HFF-Myc (cell line): ENCODE results near the gene CFAP97D1.

Source experiments
- DNase-seq: peaks from one replicate; pipeline ENCODE4 v3.0.0-alpha.2; 2011; ENCODE audit warnings: low read depth; ENCODE audit errors: extremely low read depth
- H3K4me3 ChIP-seq: replicated peaks from 2 replicates; pipeline ENCODE4 v1.5.1; 2011; ENCODE audit warnings: low read depth, mild to moderate bottlenecking, control low read depth, low read length
- TF ChIP-seq, protein P1 (sequence below): IDR thresholded peaks from 2 replicates; pipeline ENCODE4 v1.5.1; 2012; ENCODE audit warnings: mild to moderate bottlenecking, low read depth, low read length, control low read depth; ENCODE audit errors: missing control alignments

Gene CFAP97D1

DNA sequence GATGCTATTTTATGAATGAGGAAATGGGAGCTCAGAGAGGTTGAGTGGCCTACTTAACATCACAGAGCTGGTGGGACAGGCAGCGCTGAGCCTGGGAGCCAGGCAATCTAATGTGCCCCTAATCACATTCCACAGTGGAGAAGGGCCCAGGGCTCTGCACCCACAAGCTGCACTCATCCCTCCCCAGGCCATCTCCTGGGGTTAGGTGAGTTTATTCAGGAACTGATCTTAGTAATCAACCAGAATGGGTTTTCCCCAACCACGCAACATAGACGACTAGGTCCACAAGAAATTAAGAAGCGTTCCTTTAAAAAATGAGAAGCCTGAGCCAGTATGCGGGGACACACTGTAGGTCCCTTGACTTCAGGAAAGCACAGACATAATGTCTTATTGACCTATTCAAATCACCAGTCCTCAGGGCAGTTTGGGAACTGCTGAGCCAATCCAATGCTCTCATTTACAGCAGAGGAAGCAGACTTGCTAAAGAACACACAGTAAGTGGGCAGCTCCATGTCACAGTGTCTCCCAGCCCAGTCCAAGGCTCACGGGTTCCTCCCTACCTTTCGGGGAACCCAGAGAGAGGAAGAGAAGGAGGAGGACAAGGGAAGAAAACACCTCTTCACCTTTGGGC is 50.4 kb downstream of the CFAP97D1 start:
- no peak for DNase-seq
- TF ChIP-seq, protein P1, sequence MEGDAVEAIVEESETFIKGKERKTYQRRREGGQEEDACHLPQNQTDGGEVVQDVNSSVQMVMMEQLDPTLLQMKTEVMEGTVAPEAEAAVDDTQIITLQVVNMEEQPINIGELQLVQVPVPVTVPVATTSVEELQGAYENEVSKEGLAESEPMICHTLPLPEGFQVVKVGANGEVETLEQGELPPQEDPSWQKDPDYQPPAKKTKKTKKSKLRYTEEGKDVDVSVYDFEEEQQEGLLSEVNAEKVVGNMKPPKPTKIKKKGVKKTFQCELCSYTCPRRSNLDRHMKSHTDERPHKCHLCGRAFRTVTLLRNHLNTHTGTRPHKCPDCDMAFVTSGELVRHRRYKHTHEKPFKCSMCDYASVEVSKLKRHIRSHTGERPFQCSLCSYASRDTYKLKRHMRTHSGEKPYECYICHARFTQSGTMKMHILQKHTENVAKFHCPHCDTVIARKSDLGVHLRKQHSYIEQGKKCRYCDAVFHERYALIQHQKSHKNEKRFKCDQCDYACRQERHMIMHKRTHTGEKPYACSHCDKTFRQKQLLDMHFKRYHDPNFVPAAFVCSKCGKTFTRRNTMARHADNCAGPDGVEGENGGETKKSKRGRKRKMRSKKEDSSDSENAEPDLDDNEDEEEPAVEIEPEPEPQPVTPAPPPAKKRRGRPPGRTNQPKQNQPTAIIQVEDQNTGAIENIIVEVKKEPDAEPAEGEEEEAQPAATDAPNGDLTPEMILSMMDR, result no peak
- H3K4me3 ChIP-seq, result no peak overlapping the region

DNA sequence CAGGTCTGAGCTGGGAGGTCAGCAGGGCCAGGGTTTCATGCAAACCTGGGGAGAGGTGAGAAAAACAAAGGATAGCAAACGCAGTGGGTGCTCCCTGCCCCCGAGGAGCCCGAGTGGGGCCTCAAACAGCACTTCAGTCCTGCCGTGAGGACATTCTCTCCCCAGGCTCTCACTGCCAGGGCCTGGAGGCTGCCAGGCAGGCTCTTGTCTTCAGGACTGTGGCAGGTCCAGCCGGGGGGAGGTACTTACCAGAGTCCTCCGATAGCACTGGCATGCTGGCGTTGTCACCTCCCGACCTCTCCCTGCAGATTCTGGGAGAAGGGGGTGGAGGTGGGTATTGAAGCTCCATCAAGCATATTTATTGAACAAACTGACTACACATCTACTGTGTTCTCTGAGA is 51.4 kb downstream of the CFAP97D1 start:
- H3K4me3 ChIP-seq, result peak overlapping the region; percentile 62
- DNase-seq, result no peak
- TF ChIP-seq, protein P1, result no peak

DNA sequence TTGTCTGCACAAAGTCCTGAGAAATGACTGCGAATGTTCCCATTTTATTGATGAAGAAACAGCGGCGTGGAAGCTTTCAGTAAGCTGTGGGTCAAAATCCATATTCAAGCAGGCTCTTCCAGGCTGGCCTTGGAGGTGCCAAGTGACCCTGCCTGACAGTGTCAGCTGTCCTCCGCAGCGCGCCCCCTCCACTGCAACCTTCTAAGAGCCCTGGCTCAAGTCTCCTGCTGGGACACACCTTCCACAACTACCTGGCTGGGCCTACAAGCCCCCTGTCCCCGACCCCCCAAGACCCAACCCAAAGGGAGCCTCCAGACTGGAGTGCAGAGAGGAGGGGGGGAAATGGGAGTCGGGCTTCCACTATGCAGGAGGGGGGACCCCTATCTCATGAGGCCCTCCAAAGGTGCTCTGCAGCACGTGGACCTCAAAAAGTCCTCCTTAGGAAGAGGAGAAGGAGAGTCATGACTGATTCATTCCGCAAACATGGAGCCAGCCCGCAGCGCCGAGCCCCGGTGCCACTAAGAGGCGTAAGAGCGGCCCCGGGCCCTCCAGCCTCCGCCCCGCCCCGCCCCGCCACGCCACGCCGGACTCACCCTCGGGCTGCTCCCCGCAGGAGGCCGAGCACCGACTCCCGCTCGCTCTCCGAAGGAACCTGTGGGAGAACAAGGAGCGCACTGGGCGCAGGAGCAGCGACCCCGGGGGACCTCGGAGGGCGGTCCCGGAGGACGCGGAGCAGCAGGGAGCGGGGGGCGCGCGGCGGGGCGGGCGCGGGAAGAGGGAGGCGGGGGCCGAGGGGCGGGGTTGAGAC is 52.1 kb downstream of the CFAP97D1 start:
- TF ChIP-seq, protein P1, result no peak
- H3K4me3 ChIP-seq, result peak overlapping the region; percentile 62
- no peak for DNase-seq

DNA sequence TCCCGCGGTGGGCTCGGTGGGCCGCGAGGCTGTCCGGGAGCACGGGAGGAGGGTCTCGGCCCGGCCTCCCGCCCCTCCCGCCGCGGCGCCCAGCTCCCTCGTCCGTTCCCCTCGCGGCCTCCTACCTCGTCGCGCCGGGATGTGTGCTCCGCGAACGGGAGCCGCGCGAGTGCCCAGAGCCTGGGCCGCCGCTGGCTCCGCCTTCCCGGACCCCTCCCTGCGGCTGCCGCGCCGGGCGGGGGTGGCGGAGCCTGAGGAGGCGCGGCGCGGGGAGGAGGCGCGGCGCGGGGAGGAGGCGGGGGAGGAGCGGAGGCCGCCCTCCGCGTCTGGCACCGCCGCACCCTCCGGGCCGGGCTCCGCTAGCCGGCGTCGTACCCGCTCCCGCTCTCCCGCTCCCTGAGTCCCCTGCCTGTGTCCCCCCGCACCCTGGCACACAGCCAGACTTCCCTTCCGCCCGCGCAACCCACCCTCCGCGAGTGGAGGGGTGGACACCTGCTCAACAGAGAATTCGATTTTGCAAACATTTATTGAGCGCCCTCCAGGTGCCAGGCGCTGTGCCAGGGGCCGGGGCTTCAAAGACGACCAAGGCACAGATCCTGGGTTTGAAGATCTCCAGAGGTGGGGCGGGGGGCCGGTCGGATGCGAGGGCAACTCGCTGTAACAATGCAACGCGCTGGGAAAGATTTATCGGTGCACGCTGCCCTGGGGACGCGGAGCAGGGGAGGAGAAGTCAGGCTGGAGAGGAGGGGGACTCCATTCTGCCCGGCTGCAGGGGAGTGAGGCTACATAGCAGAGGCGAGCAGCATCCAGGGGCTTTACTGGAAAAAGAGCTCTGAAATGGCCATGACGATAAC is 53.0 kb downstream of the CFAP97D1 start, which contains the start of gene MPP3:
Gene MPP3, minus strand, starts transcription at position 171 of the 854 bp plus-strand sequence. CDS start 1,240 bp downstream, outside the sequence.
- TF ChIP-seq, protein P1, result no peak
- peak within 1 kb of the TSS; percentile 62 for H3K4me3 ChIP-seq
- no peak for DNase-seq

DNA sequence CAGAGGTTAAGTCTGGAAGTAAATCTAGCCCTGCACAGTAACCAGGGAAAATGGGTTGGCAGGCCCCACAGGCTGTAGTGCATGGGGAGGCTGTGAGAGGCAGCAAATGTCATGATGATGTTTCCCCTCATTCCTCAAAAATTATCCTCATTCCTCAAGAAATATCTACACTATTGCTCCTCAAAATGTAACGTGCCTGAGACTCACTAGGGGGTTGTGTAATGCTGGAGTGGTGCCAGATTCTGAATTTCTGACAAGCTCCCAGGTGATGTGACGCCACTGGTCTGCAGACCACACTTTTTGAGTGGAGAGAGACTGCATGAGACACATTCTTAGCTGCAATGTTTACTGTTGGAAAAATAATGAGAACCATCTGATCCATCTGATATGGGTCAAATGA is 53.9 kb downstream of the CFAP97D1 start:
- peak; percentile 31 for DNase-seq
- H3K4me3 ChIP-seq, result no peak overlapping the region
- TF ChIP-seq, protein P1, result no peak
